Colonic mucosa (tissue), 4 donors: ENCODE data around the gene CLBA1. TPM values are rescaled to one million over a fixed set of nuclear protein-coding genes. Genes with fewer than 3 reads are reported as not detected.

ENCODE experiments used
- DNase-seq: peaks from one replicate; pipeline ENCODE4 v3.0.0-alpha.2; 2020
- H3K27ac ChIP-seq: fragments of 200-600 bp; one replicate; pipeline ENCODE4 v1.8.0; 2021
- H3K27me3 ChIP-seq: fragments of 200-600 bp; one replicate; pipeline ENCODE4 v1.8.0; 2021
- H3K36me3 ChIP-seq: fragments of 200-600 bp; one replicate; pipeline ENCODE4 v1.8.0; 2021
- H3K4me1 ChIP-seq: fragments of 200-600 bp; one replicate; pipeline ENCODE4 v1.8.0; 2021; ENCODE audit warnings: mild to moderate bottlenecking
- H3K4me3 ChIP-seq: fragments of 200-600 bp; one replicate; pipeline ENCODE4 v1.8.0; 2021
- H3K9ac ChIP-seq, 2 donors: one replicate each; pipeline ENCODE4 v1.7.0; 2013; ENCODE audit warnings: control low read depth in 2 of 2, low read depth in 2 of 2, low read length in 2 of 2
- H3K9me3 ChIP-seq: fragments of 200-600 bp; one replicate; pipeline ENCODE4 v1.8.0; 2021
- intact Hi-C: fragments of 100-400 bp; cut with DNase I; formaldehyde crosslinking; loops from one replicate; pipeline ENCODE4 v1.14.1; 2022
- total RNA-seq, 2 donors: library from RNA; stranded (reverse); fragmentation: NEBNext Ultra II Directional in 1 of 2; extraction: Animal tissue kit (Norgen Biotek cat#: 25700) in 1 of 2; gene quantifications; one replicate each; pipeline ENCODE4 v1.2.1, GENCODE V29; 2021
- TF ChIP-seq, protein P1 (sequence below): fragments of 200-600 bp; IDR thresholded peaks from one replicate; pipeline ENCODE4 v1.8.0; 2022; ENCODE audit warnings: antibody characterized with exemption, mild to moderate bottlenecking
- donor health status: healthy.
- donor health status: DM: no; HTN: no; CAD: no.
- donor health status: DM: no; HTN: no; CAD: no.

Gene CLBA1
- total RNA-seq, 2 donors from 2014 or later: 3.8 TPM

DNA sequence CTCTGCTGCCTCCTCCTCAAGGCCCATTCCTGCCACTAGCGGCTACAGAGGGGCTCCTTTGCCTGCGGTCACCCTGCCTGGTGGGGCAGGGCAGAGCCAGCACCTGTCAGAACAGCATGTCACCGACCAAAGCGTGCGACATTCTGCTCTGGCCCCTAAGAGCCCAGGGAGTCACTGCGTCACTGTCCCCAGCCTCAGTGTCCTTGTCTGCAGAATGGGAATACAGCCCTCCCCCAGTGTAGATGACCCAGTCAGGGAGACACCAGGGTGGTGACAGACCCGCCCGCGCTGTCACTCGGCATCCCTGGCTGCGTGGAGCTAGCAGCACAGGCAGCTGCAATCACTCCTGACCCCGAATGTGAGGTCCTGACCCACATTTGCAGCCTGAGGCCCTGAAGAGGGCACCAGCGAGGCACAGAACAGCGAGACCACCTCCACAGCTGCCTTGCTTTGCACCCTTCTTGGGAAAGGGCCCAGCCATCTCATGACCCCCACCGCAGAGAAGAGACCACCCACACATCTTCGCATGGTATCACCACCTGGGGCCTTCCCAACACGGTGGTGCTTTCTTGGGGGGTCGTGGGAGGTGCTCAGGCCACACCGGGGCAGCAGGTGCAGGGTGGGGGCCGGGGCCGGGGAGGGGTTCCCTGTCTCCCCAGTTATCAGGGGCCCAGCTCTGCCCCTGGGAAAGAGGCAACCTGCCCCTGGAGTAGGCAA, 9.9 kb upstream of the CLBA1 start:
- DNase-seq: no peak

DNA sequence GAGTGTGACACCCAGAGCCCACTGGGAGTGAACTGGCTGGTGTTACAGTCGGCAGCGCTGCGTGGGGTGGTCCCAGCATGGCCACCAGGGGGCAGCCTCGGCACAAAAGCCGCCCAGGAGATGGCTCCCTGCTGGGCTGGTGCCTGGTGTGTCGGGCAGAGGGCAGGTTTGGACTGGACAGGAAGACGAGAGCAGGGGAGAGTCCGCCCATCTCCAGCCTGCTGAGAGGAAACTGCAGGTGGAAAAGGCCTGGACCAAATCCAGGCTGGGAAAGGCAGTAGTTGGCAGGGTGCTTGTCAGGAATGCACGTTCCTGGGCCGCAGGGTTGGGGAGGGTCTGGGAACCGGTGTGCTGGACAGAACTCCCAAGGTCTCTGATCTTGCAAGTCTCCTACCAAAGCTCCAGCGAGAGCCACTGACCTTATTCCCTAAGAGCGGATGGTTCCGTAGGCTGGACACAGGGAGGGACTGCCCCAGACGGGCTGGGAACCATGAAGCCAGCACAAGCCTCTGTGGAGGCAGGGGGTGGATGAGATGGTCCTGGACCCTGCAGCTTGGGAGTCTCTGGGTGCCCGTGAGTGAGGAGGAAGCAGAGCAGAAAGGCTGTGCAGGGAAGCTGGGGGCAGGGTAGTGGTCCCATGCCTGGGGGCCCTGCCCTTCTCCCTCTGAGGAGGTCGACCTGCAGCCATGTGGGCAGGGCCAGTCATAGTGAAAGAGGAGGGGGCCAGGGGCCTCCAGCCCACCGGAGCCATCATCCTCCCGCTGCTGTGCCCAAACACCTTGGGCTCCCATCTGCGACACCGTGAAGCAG, 9.2 kb upstream of the CLBA1 start:
- DNase-seq: peak; percentile 91
- Histone ChIP-seq H3K4me1 (peaks cover 40% of the 10 kb centered on the region), H3K36me3 (no peaks in the 10 kb centered on the region), H3K9me3 (no peaks in the 10 kb centered on the region), H3K27me3 (peaks cover 22% of the 10 kb centered on the region), H3K4me3 (no peak overlapping the region), H3K9ac (no peak overlapping the region), H3K27ac (no peak overlapping the region)
- TF ChIP-seq, protein P1, sequence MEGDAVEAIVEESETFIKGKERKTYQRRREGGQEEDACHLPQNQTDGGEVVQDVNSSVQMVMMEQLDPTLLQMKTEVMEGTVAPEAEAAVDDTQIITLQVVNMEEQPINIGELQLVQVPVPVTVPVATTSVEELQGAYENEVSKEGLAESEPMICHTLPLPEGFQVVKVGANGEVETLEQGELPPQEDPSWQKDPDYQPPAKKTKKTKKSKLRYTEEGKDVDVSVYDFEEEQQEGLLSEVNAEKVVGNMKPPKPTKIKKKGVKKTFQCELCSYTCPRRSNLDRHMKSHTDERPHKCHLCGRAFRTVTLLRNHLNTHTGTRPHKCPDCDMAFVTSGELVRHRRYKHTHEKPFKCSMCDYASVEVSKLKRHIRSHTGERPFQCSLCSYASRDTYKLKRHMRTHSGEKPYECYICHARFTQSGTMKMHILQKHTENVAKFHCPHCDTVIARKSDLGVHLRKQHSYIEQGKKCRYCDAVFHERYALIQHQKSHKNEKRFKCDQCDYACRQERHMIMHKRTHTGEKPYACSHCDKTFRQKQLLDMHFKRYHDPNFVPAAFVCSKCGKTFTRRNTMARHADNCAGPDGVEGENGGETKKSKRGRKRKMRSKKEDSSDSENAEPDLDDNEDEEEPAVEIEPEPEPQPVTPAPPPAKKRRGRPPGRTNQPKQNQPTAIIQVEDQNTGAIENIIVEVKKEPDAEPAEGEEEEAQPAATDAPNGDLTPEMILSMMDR: peak; percentile 87
- intact Hi-C loops: loop anchor here (2.0 kb wide), 1 partner anchor 68 kb away; no protein-coding TSS in a partner anchor

More for the DNA sequence above, 9.9 kb upstream of the CLBA1 start:
- H3K9me3 ChIP-seq: no peaks in the 10 kb centered on the region
- H3K27me3 ChIP-seq: peaks cover 22% of the 10 kb centered on the region
- no peaks in the 10 kb centered on the region for H3K36me3 ChIP-seq
- H3K9ac ChIP-seq: no peak overlapping the region
- no peak overlapping the region for H3K27ac ChIP-seq
- intact Hi-C loops: loop anchor here (2.0 kb wide), 1 partner anchor 69 kb away; no protein-coding TSS in a partner anchor
- TF ChIP-seq, protein P1: no peak
- peaks cover 40% of the 10 kb centered on the region for H3K4me1 ChIP-seq
- no peak overlapping the region for H3K4me3 ChIP-seq

DNA sequence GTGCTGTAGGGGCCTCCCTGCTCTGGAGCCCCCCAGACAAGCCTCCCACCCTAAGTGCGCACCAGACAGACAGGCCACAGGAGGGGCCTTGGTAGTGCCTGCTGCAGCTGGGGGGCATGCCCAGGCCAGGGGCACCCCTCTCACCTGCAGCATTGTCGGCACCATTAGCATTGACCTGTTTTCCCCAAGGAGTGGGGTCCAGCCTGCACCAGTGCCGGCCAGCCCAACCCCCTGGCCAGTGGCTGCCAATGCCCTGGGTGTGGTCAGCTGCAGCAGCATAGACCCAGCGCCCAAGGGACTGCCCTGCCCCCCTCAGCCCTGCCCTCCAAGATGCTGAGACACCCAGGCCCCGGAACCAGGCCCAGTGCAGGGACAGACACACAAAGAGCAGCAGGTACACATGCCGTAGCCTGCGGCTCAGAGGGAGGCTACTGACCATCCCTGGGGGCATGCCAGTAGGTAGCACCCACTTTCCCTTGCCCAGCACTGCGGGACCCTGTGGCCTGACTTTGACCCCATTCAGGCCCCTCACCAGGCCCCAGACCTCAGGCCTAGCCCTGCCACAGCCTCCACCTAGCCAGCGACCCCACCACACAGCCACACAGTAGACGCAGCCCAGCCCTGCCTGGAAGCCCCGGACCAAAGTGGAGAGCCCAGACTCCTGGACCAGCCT, 8.4 kb upstream of the CLBA1 start:
- peaks cover 22% of the 10 kb centered on the region for H3K27me3 ChIP-seq
- no peak overlapping the region for H3K27ac ChIP-seq
- peak overlapping the region; percentile 39 for H3K4me3 ChIP-seq
- H3K4me1 ChIP-seq: peaks cover 35% of the 10 kb centered on the region
- H3K9me3 ChIP-seq: no peaks in the 10 kb centered on the region
- DNase-seq: no peak
- intact Hi-C loops: loop anchor here (2.0 kb wide), 1 partner anchor 68 kb away; no protein-coding TSS in a partner anchor
- H3K36me3 ChIP-seq: no peaks in the 10 kb centered on the region
- H3K9ac ChIP-seq: no peak overlapping the region
- TF ChIP-seq, protein P1: no peak

DNA sequence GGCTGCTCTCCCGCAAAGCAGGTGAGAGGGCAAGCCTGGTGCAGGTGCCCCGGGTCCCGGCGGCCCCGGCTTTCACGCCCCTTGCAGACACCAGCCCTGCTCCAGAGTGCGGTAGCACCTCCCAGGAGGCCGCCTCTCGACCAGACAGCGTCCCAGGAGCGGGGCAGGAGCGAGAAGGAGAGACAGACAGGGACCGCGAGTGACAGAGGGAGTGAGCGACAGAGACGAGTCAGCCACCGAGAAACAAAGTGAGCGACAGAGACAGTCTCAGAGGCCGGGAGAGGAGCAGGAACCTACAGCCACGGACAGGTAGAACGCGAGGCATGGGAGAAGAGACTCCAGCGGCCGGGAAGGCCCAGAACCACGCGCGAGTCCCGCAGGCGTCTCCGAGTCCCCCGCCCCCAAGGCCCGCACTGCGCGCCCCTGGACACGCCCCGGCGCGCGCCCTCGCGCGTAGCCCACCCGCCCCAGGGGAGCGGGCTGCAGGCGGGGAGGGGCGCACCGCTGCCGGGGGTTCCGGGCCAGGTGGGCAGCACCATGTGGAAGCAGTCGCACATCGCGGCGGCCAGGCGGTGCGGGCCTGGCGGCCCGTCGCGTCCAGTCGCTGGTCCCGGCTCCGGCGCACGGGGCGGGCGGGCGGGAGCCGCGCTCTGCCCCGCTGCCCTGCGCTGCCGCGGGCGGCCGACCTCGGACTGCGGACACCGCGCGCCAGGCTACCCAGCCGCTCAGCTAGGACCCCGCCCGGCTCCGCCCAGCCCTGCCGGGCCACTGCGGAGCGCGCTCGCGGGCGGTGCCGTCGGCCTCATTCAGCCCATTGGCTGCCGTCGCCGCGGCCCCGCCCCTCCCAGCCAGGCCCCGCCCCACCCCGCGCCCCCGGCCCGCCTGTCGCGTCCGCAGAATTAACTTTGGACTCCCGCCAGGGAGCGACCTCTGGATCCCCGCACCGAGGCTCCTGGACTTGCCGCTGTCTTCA, 7.6 kb upstream of the CLBA1 start, which contains the start of gene AHNAK2:
AHNAK2 (minus strand) TSS at position 694 of the 973 bp plus-strand sequence; CDS start at position 557, 137 bp downstream.
- TF ChIP-seq, protein P1: no peak
- H3K27me3 ChIP-seq: peaks cover 22% of the 10 kb centered on the region
- no peaks in the 10 kb centered on the region for H3K36me3 ChIP-seq
- no peak within 1 kb of the TSS for H3K27ac ChIP-seq
- DNase-seq: peak; percentile 75
- H3K9me3 ChIP-seq: no peaks in the 10 kb centered on the region
- peaks cover 27% of the 10 kb centered on the region for H3K4me1 ChIP-seq
- H3K4me3 ChIP-seq: peak within 1 kb of the TSS; percentile 39
- intact Hi-C loops: loop anchor here (2.0 kb wide), 1 partner anchor 67 kb away; no protein-coding TSS in a partner anchor
- peak within 1 kb of the TSS in 1 of 2 donors; percentile 2 for H3K9ac ChIP-seq
